Measurements from ENCODE around the gene GPX4. TPM values are rescaled to one million over a fixed set of nuclear protein-coding genes. Genes with fewer than 3 reads are reported as not detected.

Gene GPX4
- total RNA-seq, 4 donors from 2014 or later = 267 to 359 (median 344) TPM

DNA sequence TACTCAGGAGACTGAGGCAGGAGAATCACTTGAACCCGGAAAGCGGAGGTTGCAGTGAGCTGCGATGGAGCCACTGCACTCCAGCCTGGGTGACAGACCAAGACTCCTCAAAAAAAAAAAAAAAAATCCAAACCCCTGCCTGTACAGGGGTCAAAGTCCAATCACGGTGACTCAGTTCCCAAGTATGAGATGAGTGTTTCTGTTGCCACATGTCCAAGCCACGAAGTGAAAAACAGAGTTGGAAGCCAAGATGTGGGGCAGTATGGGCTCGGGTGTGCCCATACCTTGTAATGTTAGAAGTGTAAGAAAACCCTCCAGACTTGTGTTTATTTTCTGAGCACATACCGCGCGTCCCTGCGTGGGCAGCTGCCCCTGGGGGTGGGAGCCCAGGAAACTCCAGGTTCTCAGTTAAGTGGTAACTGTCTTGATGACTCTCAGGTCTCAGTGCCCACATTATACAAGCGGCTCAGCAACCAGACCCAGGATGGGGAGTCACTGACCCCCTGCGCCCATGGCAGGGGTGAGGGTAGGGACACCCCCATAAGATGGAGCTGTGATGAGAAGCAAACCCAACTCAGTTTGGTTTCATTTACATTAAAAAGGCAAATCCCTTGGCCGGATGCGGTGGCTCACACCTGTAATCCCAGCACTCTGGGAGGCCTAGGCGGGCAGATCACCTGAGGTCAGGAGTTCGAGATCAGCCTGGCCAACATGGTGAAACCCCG is 1.2 kb upstream of the GPX4 start:
- Histone ChIP-seq H3K4me3 (peak overlapping the region; percentile 4), H3K27me3 (no peaks in the 10 kb centered on the region), H3K9me3 (no peaks in the 10 kb centered on the region), H3K36me3 (peaks cover 18% of the 10 kb centered on the region), H3K4me1 (peaks cover 85% of the 10 kb centered on the region), H3K27ac (peak overlapping the region; percentile 100)
- no peak for TF ChIP-seq CTCF (IDR thresholded peaks at IDR 0.05)
- TF ChIP-seq POLR2A (IDR thresholded peaks at IDR 0.05) = no peak
- no peak for TF ChIP-seq EP300 (IDR thresholded peaks at IDR 0.05)
- TF ChIP-seq POLR2AphosphoS5 (IDR thresholded peaks at IDR 0.05) = peak in 2 of 3 donors; percentile 60 to 86
- 43% methylated on average over 17 of the region's 17 CpGs for WGBS
- no peak for DNase-seq (ENCODE audit: low spot score in 2 of 2)

DNA sequence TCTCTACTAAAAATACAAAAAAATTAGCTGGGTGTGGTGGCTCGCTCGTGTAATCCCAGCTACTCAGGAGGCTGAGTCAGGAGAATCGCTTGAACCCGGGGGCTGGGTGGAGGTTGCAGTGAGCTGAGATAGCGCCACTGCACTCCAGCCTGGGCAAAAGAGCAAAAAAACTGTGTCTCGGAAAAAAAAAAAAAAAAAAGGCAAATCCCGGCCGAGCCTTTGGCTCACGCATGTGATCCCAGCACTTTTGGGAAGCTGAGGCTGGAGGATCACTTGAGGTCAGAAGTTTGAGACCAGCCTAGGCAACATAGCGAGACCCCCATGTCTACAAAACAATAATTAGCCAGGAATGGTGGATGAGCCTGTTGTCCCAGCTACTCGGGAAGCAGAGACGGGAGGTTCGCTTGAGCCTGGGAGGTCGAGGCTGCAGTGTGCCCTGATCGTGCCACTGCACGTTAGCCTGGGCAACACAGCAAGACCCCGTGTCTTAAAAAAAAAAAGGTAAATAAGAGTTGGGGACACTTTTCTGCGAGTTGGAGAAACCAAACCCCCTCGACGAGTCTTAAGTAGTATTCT is 574 bp upstream of the GPX4 start:
- Histone ChIP-seq H3K27ac (peak overlapping the region; percentile 100), H3K9me3 (no peaks in the 10 kb centered on the region), H3K36me3 (peaks cover 25% of the 10 kb centered on the region), H3K4me1 (peaks cover 84% of the 10 kb centered on the region), H3K4me3 (peak overlapping the region; percentile 93), H3K27me3 (no peaks in the 10 kb centered on the region)
- DNase-seq (ENCODE audit: low spot score in 2 of 2) = no peak
- WGBS = 23% methylated on average over 20 of the region's 20 CpGs
- TF ChIP-seq POLR2AphosphoS5 (IDR thresholded peaks at IDR 0.05) (no peak), POLR2A (IDR thresholded peaks at IDR 0.05) (peak in 1 of 2 donors; percentile 65)

DNA sequence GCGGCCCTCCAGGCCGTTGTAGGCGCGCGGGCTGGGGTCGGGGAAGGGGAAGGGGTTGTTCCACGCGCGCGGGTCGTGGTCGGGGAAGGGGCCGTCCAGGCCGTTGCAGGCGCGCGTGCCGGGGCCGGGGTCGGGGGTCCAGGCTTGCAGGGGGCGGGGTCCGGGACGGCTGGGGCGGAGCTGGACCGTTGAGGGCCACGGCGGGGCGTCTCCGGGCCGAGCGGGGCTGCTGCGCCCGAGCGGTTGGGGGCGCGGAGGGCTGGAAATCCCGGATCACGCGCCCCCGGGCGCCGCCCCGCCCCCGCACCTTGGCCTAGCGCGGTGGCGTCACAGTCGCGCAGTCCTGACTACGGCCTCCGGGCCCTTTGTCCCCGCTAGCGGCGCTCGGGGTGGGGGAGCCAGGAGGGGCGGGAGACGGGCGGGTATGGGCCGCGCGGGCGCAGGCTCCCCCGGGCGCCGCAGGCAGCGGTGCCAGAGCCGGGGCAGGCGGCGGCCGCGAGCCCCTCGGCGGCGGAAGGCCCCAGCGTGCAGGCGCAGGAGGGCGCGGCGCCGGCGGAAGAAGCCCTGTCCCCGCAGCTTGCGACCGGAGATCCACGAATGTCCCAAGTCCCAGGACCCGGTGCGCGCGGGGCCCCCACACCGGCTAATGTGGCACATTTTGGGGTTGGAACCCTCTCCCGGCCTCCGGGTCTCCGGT is 665 bp downstream of the GPX4 start:
- Histone ChIP-seq H3K9me3 (no peaks in the 10 kb centered on the region), H3K36me3 (peaks cover 37% of the 10 kb centered on the region), H3K27ac (peak overlapping the region; percentile 100), H3K4me3 (peak overlapping the region; percentile 93), H3K27me3 (no peaks in the 10 kb centered on the region), H3K4me1 (peaks cover 72% of the 10 kb centered on the region)
- TF ChIP-seq CTCF (IDR thresholded peaks at IDR 0.05) (no peak), POLR2A (IDR thresholded peaks at IDR 0.05) (peak in 1 of 2 donors; percentile 17)
- DNase-seq (ENCODE audit: low spot score in 2 of 2) = peak in 1 of 2 donors; percentile 88
- no CpG with 5 or more reads among the region's 93 CpGs for WGBS

- Histone ChIP-seq H3K36me3 (peaks cover 45% of the 10 kb centered on the region), H3K9me3 (no peaks in the 10 kb centered on the region), H3K27me3 (no peaks in the 10 kb centered on the region), H3K27ac (peak overlapping the region; percentile 100), H3K4me1 (peaks cover 66% of the 10 kb centered on the region), H3K4me3 (peak overlapping the region; percentile 93)
- no peak for DNase-seq (ENCODE audit: low spot score in 2 of 2)
- 28% methylated on average over 33 of the region's 69 CpGs for WGBS
- TF ChIP-seq CTCF (IDR thresholded peaks at IDR 0.05) (no peak), POLR2AphosphoS5 (IDR thresholded peaks at IDR 0.05) (peak in 1 of 3 donors; percentile 34), EP300 (IDR thresholded peaks at IDR 0.05) (no peak)
Measured at GRCh38 chr19:1105008-1105872, 1.4 kb downstream of the GPX4 start.

Measured in suprapubic skin (tissue), 4 donors.